Tibial artery (tissue), 4 donors: Measurements from ENCODE around the gene DEFB108B.
"Not testable (repeated sequence)": the region's sequence is repeated elsewhere in the genome, so short reads cannot be mapped to it uniquely, and the experiment has no call there.

ENCODE experiments used
- DNase-seq, 2 donors: peaks; one replicate each; pipeline ENCODE4 v3.0.0-alpha.2; 2019
- H3K27ac ChIP-seq, 2 donors: fragments of 200-600 bp; sonication (generic) in 1 of 2; 1 replicate in 1 of 2; 2 replicates in 1 of 2; pipeline ENCODE4 v1.5.1; 2018 to 2019; ENCODE audit warnings: mild to moderate bottlenecking in 1 of 2
- H3K27me3 ChIP-seq, 2 donors: fragments of 200-600 bp; sonication (generic) in 1 of 2; one replicate each; pipeline versions ENCODE4 v1.5.1 to v1.6.0; 2016 to 2019
- H3K36me3 ChIP-seq, 3 donors: fragments of 200-600 bp; sonication (generic) in 2 of 3; one replicate each; pipeline ENCODE4 v1.5.1; 2016 to 2019; ENCODE audit warnings: mild to moderate bottlenecking in 2 of 3
- H3K4me1 ChIP-seq, 4 donors: fragments of 200-600 bp; sonication (generic) in 2 of 4; 1 replicate in 3 of 4; 2 replicates in 1 of 4; pipeline ENCODE4 v1.5.1; 2016 to 2019
- H3K4me3 ChIP-seq, 2 donors: fragments of 200-600 bp; sonication (generic) in 1 of 2; 1 replicate in 1 of 2; 2 replicates in 1 of 2; pipeline ENCODE4 v1.5.1; 2018 to 2019; ENCODE audit warnings: mild to moderate bottlenecking in 2 of 2
- H3K9me3 ChIP-seq, 3 donors: fragments of 200-600 bp; sonication (generic) in 1 of 3; one replicate each; pipeline ENCODE4 v1.5.1; 2016 to 2019
- intact Hi-C: fragments of 100-400 bp; cut with DNase I; formaldehyde crosslinking; loops from one replicate; pipeline ENCODE4 v1.15.0; 2023; ENCODE audit warnings: low total_unique reads
- TF ChIP-seq, protein P1 (sequence below), 2 experiments: fragments of 200-600 bp in 1 of 2; fragments of 450-650 bp in 1 of 2; IDR thresholded peaks; one replicate each; pipeline ENCODE4 v1.5.1; 2017 to 2019; ENCODE audit warnings: antibody characterized with exemption in 2 of 2, mild to moderate bottlenecking in 1 of 2, moderate library complexity in 1 of 2

DEFB108B gene

DNA sequence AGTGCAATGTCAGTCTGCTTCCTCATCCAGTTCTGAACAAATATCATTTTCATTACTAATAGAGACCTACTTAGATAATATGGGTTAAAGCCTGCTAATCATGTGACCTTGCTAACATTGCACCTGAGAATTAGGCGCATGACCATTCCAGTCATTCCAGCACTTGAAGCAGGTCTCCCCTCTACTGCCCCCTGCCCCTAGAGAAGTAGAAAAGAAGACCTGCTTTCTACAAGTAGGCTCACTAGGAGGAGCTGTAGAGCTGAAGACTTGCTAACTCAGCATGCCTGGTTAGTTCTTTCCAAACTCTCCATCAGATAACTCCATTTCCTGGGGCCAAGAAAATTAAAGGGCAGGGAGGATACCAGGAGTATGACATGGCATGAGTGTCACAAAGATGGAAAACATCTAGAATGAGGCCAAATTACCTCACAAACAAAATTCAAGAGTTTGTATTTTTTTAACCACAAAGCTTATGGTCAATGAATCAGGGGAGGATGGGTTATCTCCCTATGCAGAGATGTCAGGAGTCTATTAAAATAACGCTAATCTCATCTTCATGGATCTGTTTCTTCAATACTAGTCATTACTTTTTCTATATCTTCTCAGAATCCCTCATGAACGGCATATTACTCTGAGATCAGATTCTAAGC is 31.1 kb downstream of the DEFB108B start:
- H3K27me3 ChIP-seq, H3K27ac ChIP-seq, H3K4me3 ChIP-seq, H3K4me1 ChIP-seq, DNase-seq, intact Hi-C loops, H3K9me3 ChIP-seq, H3K36me3 ChIP-seq: not testable (repeated sequence)
- TF ChIP-seq, protein P1, sequence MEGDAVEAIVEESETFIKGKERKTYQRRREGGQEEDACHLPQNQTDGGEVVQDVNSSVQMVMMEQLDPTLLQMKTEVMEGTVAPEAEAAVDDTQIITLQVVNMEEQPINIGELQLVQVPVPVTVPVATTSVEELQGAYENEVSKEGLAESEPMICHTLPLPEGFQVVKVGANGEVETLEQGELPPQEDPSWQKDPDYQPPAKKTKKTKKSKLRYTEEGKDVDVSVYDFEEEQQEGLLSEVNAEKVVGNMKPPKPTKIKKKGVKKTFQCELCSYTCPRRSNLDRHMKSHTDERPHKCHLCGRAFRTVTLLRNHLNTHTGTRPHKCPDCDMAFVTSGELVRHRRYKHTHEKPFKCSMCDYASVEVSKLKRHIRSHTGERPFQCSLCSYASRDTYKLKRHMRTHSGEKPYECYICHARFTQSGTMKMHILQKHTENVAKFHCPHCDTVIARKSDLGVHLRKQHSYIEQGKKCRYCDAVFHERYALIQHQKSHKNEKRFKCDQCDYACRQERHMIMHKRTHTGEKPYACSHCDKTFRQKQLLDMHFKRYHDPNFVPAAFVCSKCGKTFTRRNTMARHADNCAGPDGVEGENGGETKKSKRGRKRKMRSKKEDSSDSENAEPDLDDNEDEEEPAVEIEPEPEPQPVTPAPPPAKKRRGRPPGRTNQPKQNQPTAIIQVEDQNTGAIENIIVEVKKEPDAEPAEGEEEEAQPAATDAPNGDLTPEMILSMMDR (IDR thresholded peaks at IDR 0.05), result peak in 1 of 2 experiments; percentile 19

DNA sequence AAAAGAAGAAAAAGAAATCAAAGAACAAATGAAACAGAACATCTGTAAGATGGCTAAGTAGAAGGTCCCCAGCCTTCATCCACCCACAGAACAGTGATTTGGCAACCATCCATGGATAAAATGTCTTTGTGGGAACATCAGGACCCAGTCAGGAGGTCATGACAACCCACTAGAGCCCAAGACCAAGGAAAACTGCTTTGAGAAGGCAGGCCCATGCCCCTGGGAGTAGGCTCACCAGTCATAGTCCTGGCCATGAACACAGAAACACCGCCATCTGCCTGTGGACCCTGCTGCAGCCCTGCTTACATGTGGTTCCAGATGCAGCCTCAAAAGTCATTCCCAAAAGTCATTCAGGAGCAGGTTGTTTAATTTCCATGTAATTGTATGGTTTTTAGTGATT is 34.2 kb downstream of the DEFB108B start:
- H3K27me3 ChIP-seq, H3K9me3 ChIP-seq, intact Hi-C loops, H3K27ac ChIP-seq, H3K4me3 ChIP-seq, H3K4me1 ChIP-seq, DNase-seq, H3K36me3 ChIP-seq: not testable (repeated sequence)

DNA sequence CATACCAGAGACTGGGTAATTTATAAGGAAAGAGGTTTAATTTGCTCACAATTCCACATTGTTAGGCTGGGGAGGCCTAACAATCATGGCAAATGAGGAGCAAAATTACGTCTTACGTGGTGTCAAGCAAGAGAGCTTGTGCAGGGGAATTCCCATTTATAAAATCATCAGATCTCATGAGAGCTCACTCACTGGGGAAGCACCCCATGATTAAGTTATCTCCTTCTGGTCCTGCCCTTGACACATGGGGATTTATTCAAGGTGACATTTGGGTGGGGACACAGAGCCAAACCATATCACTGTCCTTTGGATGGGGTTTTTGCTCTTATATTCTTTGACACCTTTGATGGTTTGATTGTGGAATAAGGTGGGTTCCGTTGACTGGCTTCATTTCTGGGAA is 36.9 kb downstream of the DEFB108B start:
- H3K9me3 ChIP-seq, H3K36me3 ChIP-seq, DNase-seq, H3K4me3 ChIP-seq, H3K4me1 ChIP-seq, H3K27ac ChIP-seq, intact Hi-C loops, H3K27me3 ChIP-seq: not testable (repeated sequence)

DNA sequence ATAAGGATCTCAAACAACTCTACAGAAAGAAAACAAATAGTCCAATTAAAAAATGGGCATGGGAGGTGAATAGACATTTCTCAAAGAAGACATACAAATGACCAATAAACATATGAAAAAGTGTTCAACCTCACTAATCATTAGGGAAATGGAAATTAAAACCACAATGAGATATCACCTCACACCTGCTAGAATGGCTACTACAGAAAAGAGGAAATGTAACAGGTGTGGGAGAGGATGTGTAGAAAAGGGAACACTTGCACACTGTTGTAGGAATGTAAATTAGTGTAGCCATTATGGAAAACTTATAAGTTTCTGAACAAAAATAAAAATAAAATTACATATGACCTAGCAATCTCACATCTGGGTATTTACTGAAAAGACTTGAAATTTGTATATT is 37.7 kb downstream of the DEFB108B start:
- H3K9me3 ChIP-seq, H3K4me1 ChIP-seq, intact Hi-C loops, DNase-seq, H3K27me3 ChIP-seq, H3K36me3 ChIP-seq, H3K27ac ChIP-seq, H3K4me3 ChIP-seq: not testable (repeated sequence)

DNA sequence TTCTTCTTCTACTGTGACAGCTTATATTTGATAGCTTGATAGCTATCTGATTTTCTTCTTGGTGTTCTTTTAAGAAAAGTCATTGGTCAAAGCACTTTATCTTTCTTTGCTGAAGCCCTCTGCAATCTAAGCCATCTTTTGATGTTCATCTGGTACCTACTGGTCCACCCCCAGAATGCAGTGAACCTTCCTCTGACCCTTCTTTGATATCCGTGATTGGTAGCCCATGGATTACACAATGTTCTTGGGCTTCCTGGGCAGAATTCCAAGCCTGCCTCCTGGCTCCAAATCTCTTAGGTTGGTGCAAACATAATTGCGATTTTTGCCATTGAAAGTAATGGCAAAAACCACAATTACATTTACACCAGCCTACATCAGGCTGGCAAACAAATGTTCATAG is 43.3 kb downstream of the DEFB108B start:
- H3K9me3 ChIP-seq, H3K4me3 ChIP-seq, H3K27me3 ChIP-seq, DNase-seq, H3K27ac ChIP-seq, intact Hi-C loops, H3K4me1 ChIP-seq: not testable (repeated sequence)
- H3K36me3 ChIP-seq, result peaks cover 9 to 11% (median 9%) of the 10 kb centered on the region in 3 donors

DNA sequence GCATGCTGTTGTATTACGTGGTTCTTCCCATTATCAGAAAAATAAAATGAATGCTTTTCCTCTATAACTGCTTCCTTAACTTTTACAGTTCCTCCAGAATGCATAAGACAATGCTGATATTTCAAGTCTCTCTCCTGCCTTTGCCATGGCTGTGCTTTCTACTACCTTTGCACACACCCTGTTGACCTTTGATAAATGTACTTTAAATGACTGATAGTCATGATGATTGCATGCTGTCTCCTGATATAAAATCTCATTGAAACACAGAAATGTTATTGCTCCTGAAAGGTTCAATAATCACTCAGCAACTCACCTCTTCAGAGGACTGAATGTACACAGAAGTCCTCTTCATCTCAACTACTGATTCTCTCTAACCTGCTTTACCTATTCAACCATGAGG is 45.1 kb downstream of the DEFB108B start, which contains the start of gene DEFB131B:
DEFB131B (plus strand) TSS at position 395 of the 400 bp plus-strand sequence; CDS start at position 395, 0 bp downstream.
- DNase-seq, H3K9me3 ChIP-seq, H3K4me1 ChIP-seq, H3K4me3 ChIP-seq, H3K27me3 ChIP-seq, H3K27ac ChIP-seq, intact Hi-C loops: not testable (repeated sequence)
- H3K36me3 ChIP-seq, result peaks cover 9 to 13% (median 9%) of the 10 kb centered on the region in 3 donors

DNA sequence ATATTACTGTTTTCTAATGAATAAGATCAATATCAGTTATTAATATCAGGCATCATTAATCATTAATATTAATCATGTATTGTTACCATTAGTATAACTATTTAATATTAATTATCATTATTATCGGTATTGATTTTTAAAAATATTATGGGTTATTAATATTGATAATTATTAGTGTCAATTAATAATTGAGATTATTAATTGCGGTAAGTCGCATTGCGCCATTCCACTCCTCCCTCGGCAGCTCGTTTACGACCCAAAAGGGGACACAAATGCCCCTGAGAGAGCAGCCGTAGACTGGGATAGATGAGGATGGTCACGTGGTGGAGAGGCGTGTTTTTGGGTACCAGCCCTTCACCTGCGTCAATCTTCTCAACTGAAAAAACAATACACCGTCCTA is 52.8 kb downstream of the DEFB108B start:
- H3K9me3 ChIP-seq, DNase-seq, H3K36me3 ChIP-seq, H3K27ac ChIP-seq, H3K27me3 ChIP-seq, H3K4me1 ChIP-seq, intact Hi-C loops, H3K4me3 ChIP-seq: not testable (repeated sequence)
